OCI-M2 (cell line): ENCODE data around the gene B4GALT3.

Source experiments
- DNase-seq: peaks from one replicate; lab custom pipeline; 2025; ENCODE audit not compliant: unreplicated experiment; lab: John Stamatoyannopoulos, UW

Gene B4GALT3

GRCh38 chr1:161130266-161130665 is 47.0 kb downstream of the B4GALT3 start:
- DNase-seq = no peak

- DNase-seq = no peak
These were observed 48.5 kb downstream of the B4GALT3 start for GRCh38 chr1:161128591-161129420.

GRCh38 chr1:161127649-161128048 is 49.7 kb downstream of the B4GALT3 start:
- no peak for DNase-seq

- no peak for DNase-seq
These were observed 54.3 kb downstream of the B4GALT3 start for GRCh38 chr1:161122967-161123366.

GRCh38 chr1:161121834-161122233 is 55.5 kb downstream of the B4GALT3 start:
- no peak for DNase-seq
